ENCODE measurements around the gene STRN3.

- no peak for TF ChIP-seq POLR2AphosphoS5 (IDR thresholded peaks at IDR 0.05; ENCODE audit: low read depth, low read length)
- no peak for TF ChIP-seq POLR2A (IDR thresholded peaks at IDR 0.05; ENCODE audit: low read depth, low read length)
- TF ChIP-seq SPI1 (IDR thresholded peaks at IDR 0.05; ENCODE audit: low read depth, low read length): no peak
- no peak for TF ChIP-seq TAF1 (IDR thresholded peaks at IDR 0.05; ENCODE audit: low read depth, low read length)
- no peak for TF ChIP-seq PAX5 (IDR thresholded peaks at IDR 0.05; ENCODE audit: insufficient read depth, low read length, severe bottlenecking)
- no peak for TF ChIP-seq POU2F2 (IDR thresholded peaks at IDR 0.05; ENCODE audit: low read depth, low read length)
Observed at GRCh38 chr14:30988509-30988908, 37.7 kb downstream of the STRN3 start.

Data from GM12891 (cell line).